Measurements from ENCODE around the gene AHCYL2.

The AHCYL2 gene

GRCh38 chr7:129224251-129225205 lies at the start of gene AHCYL2:
Gene AHCYL2, plus strand, starts transcription at chr7:129225030.
- peak; percentile 97 for DNase-seq

GRCh38 chr7:129176916-129177710 lies 47.7 kb upstream of the AHCYL2 start:
- no peak for DNase-seq

- DNase-seq = no peak
These were observed 39.7 kb upstream of the AHCYL2 start for GRCh38 chr7:129184981-129185670.

- no peak for DNase-seq
These were observed 38.0 kb upstream of the AHCYL2 start for GRCh38 chr7:129186749-129187260.

- no peak for DNase-seq
These were observed 37.0 kb upstream of the AHCYL2 start for GRCh38 chr7:129187681-129188371.

- DNase-seq = no peak
These were observed 36.4 kb upstream of the AHCYL2 start, which contains the start of gene SMO for GRCh38 chr7:129188372-129188891. Gene SMO, plus strand, starts transcription at chr7:129188633. Its CDS starts 519 bp downstream, at chr7:129189152.

GRCh38 chr7:129188892-129189660 lies 35.8 kb upstream of the AHCYL2 start:
- no peak for DNase-seq

- no peak for DNase-seq
These were observed 35.0 kb upstream of the AHCYL2 start for GRCh38 chr7:129189661-129190310.

GRCh38 chr7:129191272-129191671 lies 33.6 kb upstream of the AHCYL2 start:
- no peak for DNase-seq

GRCh38 chr7:129193892-129194291 lies 30.9 kb upstream of the AHCYL2 start:
- DNase-seq = no peak

GRCh38 chr7:129197771-129198170 lies 27.1 kb upstream of the AHCYL2 start:
- no peak for DNase-seq

- no peak for DNase-seq
These were observed 25.4 kb upstream of the AHCYL2 start for GRCh38 chr7:129199406-129199805.

GRCh38 chr7:129202058-129202777 lies 22.6 kb upstream of the AHCYL2 start:
- DNase-seq = no peak

- no peak for DNase-seq
These were observed 21.6 kb upstream of the AHCYL2 start for GRCh38 chr7:129203050-129203741.

- DNase-seq = no peak
These were observed 19.6 kb upstream of the AHCYL2 start for GRCh38 chr7:129205126-129205818.

GRCh38 chr7:129205987-129206785 lies 18.6 kb upstream of the AHCYL2 start:
- DNase-seq = no peak

- no peak for DNase-seq
These were observed 16.2 kb upstream of the AHCYL2 start for GRCh38 chr7:129208667-129209066.

All from CD4-positive, alpha-beta T cell treated with Interferon gamma for 1 hour (primary cell).